ENCODE results near the gene NEDD4L.

NEDD4L gene

DNA sequence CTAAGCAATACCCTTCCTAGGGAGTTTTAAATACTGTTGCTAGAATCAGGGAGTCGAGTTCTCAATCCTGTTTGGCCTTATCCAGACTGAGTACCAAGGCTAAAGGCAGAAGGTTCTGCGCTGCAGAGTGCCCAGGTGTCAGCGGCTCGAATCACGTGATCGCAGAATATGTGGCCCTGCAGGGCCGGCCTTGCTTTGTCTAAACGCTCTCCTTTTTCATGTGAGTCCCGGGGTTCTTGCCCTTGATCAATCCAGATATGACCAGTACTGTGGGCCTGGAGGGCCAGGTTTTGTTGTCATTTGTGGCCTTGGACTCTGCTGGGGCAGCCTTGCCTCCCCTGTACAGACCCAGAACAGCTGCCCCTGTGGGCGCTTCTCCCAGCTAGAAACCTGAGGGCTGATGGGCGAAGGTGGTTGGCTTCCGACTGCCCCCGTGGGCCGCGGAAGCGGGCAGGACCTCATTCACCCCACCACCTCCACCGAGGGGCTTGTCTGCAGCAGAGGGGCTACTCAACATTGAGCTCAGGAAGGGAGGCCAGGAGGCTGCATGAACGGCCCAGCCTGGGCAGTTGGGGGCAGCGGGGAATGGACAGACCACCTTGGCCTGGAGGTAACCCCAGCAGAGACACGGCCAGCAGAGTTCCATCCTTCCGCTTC lies 359.9 kb downstream of the NEDD4L start:
- H3K14ac ChIP-seq (ENCODE audit: low read length) = no peak overlapping the region
- no peak overlapping the region for H3K9ac ChIP-seq (ENCODE audit: low read depth, low read length, poor library complexity)
- no peak overlapping the region for H2AFZ ChIP-seq (ENCODE audit: low read length)
- H2BK12ac ChIP-seq (ENCODE audit: low read length) = peak overlapping the region; percentile 34
- no peak overlapping the region for H3K4me2 ChIP-seq (ENCODE audit: insufficient read depth, low read length, poor library complexity, severe bottlenecking)
- H2BK15ac ChIP-seq (ENCODE audit: low read length) = no peak overlapping the region
- peaks cover 6 to 15% of the 10 kb centered on the region in 2 donors for H3K4me1 ChIP-seq (ENCODE audit: control insufficient read depth in 2 of 2, insufficient read depth in 1 of 2, low read depth in 1 of 2, low read length in 2 of 2)
- peak overlapping the region; percentile 38 for H3K18ac ChIP-seq (ENCODE audit: low read length)
- no peaks in the 10 kb centered on the region for H3K36me3 ChIP-seq (replicated peaks in 1 of 2; ENCODE audit: control insufficient read depth in 2 of 2, insufficient read depth in 2 of 2, low read length in 2 of 2)
- H2BK120ac ChIP-seq (ENCODE audit: low read depth, low read length) = no peak overlapping the region
- no peak overlapping the region for H3K4ac ChIP-seq (ENCODE audit: low read length)
- H3K9me3 ChIP-seq (replicated peaks in 1 of 2; ENCODE audit: control insufficient read depth in 2 of 2, insufficient read depth in 1 of 2, low read depth in 1 of 2, low read length in 2 of 2) = no peaks in the 10 kb centered on the region
- H3K23ac ChIP-seq (ENCODE audit: low read depth, low read length, poor library complexity) = no peak overlapping the region
- H4K8ac ChIP-seq (ENCODE audit: low read depth, low read length) = no peak overlapping the region
- H2BK5ac ChIP-seq (ENCODE audit: low read length) = no peak overlapping the region
- no peak overlapping the region for H3K27ac ChIP-seq (replicated peaks; ENCODE audit: low read length)
- DNase-seq (ENCODE audit: low spot score) = no peak
- H2AK5ac ChIP-seq (ENCODE audit: low read depth, low read length) = peak overlapping the region; percentile 81
- WGBS, 2 donors (ENCODE audit: extremely low coverage in 2 of 2, insufficient read length in 2 of 2, insufficient replicate concordance in 1 of 2) = no CpG with 5 or more reads among the region's 21 CpGs
- no peak overlapping the region for H3K4me3 ChIP-seq (ENCODE audit: low read length in 2 of 2)
- no peaks in the 10 kb centered on the region for H3K27me3 ChIP-seq (ENCODE audit: control insufficient read depth in 3 of 3, insufficient read depth in 3 of 3, low read depth in 1 of 3, low read length in 3 of 3)
- no peak overlapping the region for H4K91ac ChIP-seq (ENCODE audit: low read depth, low read length, poor library complexity)
- H3K79me1 ChIP-seq (ENCODE audit: low read depth, low read length) = no peaks in the 10 kb centered on the region

DNA sequence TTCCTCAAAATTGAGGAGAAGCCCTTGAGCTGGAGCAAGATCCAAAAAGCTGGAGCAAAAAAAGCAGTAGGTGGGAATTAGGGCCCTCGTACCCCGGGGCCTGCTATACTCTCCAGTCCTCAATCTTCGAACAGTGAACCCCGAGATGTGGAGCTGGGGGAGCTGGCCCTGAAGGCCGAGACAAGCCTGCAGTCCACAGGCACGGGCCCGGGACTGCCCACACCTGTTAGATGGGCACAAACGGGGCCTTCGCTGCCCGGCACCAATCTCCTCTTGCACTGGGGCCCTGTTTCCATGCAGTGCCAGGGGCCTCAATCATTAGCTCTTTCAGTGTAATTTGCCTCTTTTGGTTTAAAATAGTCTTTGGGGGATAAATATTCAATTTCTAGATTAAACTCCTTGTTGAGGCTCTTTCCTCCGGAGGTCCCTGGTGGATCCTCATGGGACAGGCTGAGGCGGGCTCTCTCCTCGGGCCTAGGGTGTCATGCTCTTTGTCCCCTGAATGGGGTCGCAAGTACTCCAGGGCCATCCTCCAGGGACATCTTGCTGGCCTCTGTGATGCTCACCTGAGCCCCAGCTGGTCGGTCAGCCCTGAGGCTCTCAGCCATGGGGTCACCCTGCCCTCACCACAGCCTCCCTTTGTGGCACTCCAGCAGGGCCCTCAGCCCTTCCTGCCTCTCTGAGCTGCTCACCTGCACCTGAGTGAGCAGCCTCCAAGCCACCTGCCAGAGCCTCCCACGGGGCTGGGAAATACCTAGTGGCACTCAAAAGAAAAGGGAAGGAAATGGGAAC lies 361.3 kb downstream of the NEDD4L start:
- Histone ChIP-seq H4K8ac (ENCODE audit: low read depth, low read length) (no peak overlapping the region), H2AFZ (ENCODE audit: low read length) (no peak overlapping the region), H2BK12ac (ENCODE audit: low read length) (no peak overlapping the region), H3K4ac (ENCODE audit: low read length) (no peak overlapping the region), H3K27ac (replicated peaks; ENCODE audit: low read length) (no peak overlapping the region), H3K9me3 (replicated peaks in 1 of 2; ENCODE audit: control insufficient read depth in 2 of 2, insufficient read depth in 1 of 2, low read depth in 1 of 2, low read length in 2 of 2) (no peaks in the 10 kb centered on the region), H3K9ac (ENCODE audit: low read depth, low read length, poor library complexity) (no peak overlapping the region), H3K27me3 (ENCODE audit: control insufficient read depth in 3 of 3, insufficient read depth in 3 of 3, low read depth in 1 of 3, low read length in 3 of 3) (peaks cover 0 to 13% (median 0%) of the 10 kb centered on the region in 3 experiments), H3K14ac (ENCODE audit: low read length) (no peak overlapping the region), H2BK5ac (ENCODE audit: low read length) (no peak overlapping the region), H3K18ac (ENCODE audit: low read length) (peak overlapping the region; percentile 41), H4K91ac (ENCODE audit: low read depth, low read length, poor library complexity) (no peak overlapping the region), H2AK5ac (ENCODE audit: low read depth, low read length) (peak overlapping the region; percentile 22), H3K4me2 (ENCODE audit: insufficient read depth, low read length, poor library complexity, severe bottlenecking) (no peak overlapping the region), H3K79me1 (ENCODE audit: low read depth, low read length) (no peaks in the 10 kb centered on the region), H3K4me1 (ENCODE audit: control insufficient read depth in 2 of 2, insufficient read depth in 1 of 2, low read depth in 1 of 2, low read length in 2 of 2) (peaks cover 6 to 15% of the 10 kb centered on the region in 2 donors), H2BK15ac (ENCODE audit: low read length) (no peak overlapping the region), H3K23ac (ENCODE audit: low read depth, low read length, poor library complexity) (no peak overlapping the region), H3K36me3 (replicated peaks in 1 of 2; ENCODE audit: control insufficient read depth in 2 of 2, insufficient read depth in 2 of 2, low read length in 2 of 2) (no peaks in the 10 kb centered on the region), H3K4me3 (ENCODE audit: low read length in 2 of 2) (no peak overlapping the region), H2BK120ac (ENCODE audit: low read depth, low read length) (no peak overlapping the region)
- no peak for DNase-seq (ENCODE audit: low spot score)
- WGBS, 2 donors (ENCODE audit: extremely low coverage in 2 of 2, insufficient read length in 2 of 2, insufficient replicate concordance in 1 of 2) = no CpG with 5 or more reads among the region's 16 CpGs

DNA sequence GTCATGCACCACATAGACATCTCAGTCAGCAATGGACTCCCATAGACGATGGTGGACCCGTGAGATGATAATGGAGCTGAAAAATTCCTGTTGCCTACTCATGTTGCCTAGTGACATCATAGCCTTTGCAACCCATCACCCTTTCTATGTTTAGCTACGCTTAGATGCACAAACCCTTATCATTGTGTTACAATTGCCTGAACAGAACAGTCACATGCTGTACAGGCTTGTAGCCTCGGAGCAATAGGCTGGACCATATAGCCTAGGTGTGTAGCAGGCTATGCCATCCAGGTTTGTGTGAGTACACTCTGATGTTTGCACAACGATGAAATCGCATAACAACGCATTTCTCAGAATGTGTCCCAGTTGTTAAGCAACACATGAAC lies 363.2 kb downstream of the NEDD4L start:
- no peak overlapping the region for H3K4ac ChIP-seq (ENCODE audit: low read length)
- H4K91ac ChIP-seq (ENCODE audit: low read depth, low read length, poor library complexity) = no peak overlapping the region
- H3K27ac ChIP-seq (replicated peaks; ENCODE audit: low read length) = no peak overlapping the region
- no peak overlapping the region for H3K18ac ChIP-seq (ENCODE audit: low read length)
- no peak overlapping the region for H3K4me3 ChIP-seq (ENCODE audit: low read length in 2 of 2)
- H2BK120ac ChIP-seq (ENCODE audit: low read depth, low read length) = no peak overlapping the region
- no peak overlapping the region for H2AK5ac ChIP-seq (ENCODE audit: low read depth, low read length)
- H3K79me1 ChIP-seq (ENCODE audit: low read depth, low read length) = no peaks in the 10 kb centered on the region
- DNase-seq (ENCODE audit: low spot score) = no peak
- H3K36me3 ChIP-seq (replicated peaks in 1 of 2; ENCODE audit: control insufficient read depth in 2 of 2, insufficient read depth in 2 of 2, low read length in 2 of 2) = no peaks in the 10 kb centered on the region
- H2BK12ac ChIP-seq (ENCODE audit: low read length) = no peak overlapping the region
- no CpG with 5 or more reads among the region's 7 CpGs for WGBS, 2 donors (ENCODE audit: extremely low coverage in 2 of 2, insufficient read length in 2 of 2, insufficient replicate concordance in 1 of 2)
- no peak overlapping the region for H3K4me2 ChIP-seq (ENCODE audit: insufficient read depth, low read length, poor library complexity, severe bottlenecking)
- H4K8ac ChIP-seq (ENCODE audit: low read depth, low read length) = no peak overlapping the region
- no peak overlapping the region for H3K9ac ChIP-seq (ENCODE audit: low read depth, low read length, poor library complexity)
- H3K14ac ChIP-seq (ENCODE audit: low read length) = no peak overlapping the region
- no peak overlapping the region for H2BK5ac ChIP-seq (ENCODE audit: low read length)
- peak overlapping the region; percentile 42 for H2AFZ ChIP-seq (ENCODE audit: low read length)
- H3K4me1 ChIP-seq (ENCODE audit: control insufficient read depth in 2 of 2, insufficient read depth in 1 of 2, low read depth in 1 of 2, low read length in 2 of 2) = peaks cover 6 to 15% of the 10 kb centered on the region in 2 donors
- peaks cover 0 to 16% (median 0%) of the 10 kb centered on the region in 3 experiments for H3K27me3 ChIP-seq (ENCODE audit: control insufficient read depth in 3 of 3, insufficient read depth in 3 of 3, low read depth in 1 of 3, low read length in 3 of 3)
- H3K9me3 ChIP-seq (replicated peaks in 1 of 2; ENCODE audit: control insufficient read depth in 2 of 2, insufficient read depth in 1 of 2, low read depth in 1 of 2, low read length in 2 of 2) = no peaks in the 10 kb centered on the region
- H2BK15ac ChIP-seq (ENCODE audit: low read length) = no peak overlapping the region
- H3K23ac ChIP-seq (ENCODE audit: low read depth, low read length, poor library complexity) = no peak overlapping the region

DNA sequence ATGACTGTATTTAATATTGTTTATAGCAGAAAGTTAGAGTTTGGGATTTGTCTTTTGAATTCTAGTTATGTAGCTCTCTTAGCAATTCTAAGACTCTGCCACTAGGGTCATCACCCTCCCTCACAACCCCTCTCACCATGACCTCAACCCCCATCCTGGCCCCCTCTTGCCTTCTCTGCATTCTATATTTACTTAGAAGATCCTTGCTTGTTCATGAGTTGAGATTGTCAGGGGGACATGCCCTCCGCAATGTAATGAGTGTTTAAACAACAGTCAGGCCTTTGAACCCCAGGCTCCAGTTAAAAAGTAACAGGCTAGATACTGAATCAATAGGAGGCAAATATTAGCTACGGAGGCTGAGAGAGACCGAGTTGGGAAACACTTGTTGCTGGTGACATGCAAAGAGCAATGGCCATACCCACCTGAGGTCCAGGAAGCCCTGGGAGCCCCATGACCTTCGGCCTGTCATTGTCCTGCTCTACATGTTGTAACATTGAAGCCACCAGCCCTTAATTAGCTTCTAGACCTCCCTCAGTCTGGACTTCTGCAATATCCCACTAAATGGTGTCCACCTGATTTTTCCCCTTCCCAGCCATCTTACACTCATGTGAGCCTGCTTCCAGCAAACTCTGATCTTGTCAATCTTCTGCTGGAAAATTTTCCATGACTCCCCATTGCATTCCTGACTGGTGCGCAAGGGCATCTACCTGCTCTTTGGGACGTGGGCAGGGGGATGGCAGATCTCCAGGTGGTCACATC lies 363.8 kb downstream of the NEDD4L start:
- Histone ChIP-seq H3K9ac (ENCODE audit: low read depth, low read length, poor library complexity) (no peak overlapping the region), H3K27me3 (ENCODE audit: control insufficient read depth in 3 of 3, insufficient read depth in 3 of 3, low read depth in 1 of 3, low read length in 3 of 3) (peaks cover 0 to 20% (median 0%) of the 10 kb centered on the region in 3 experiments), H3K79me1 (ENCODE audit: low read depth, low read length) (no peaks in the 10 kb centered on the region), H2BK120ac (ENCODE audit: low read depth, low read length) (no peak overlapping the region), H2AFZ (ENCODE audit: low read length) (no peak overlapping the region), H3K18ac (ENCODE audit: low read length) (no peak overlapping the region), H2BK15ac (ENCODE audit: low read length) (no peak overlapping the region), H4K8ac (ENCODE audit: low read depth, low read length) (no peak overlapping the region), H3K36me3 (replicated peaks in 1 of 2; ENCODE audit: control insufficient read depth in 2 of 2, insufficient read depth in 2 of 2, low read length in 2 of 2) (no peaks in the 10 kb centered on the region), H3K14ac (ENCODE audit: low read length) (no peak overlapping the region), H2BK12ac (ENCODE audit: low read length) (no peak overlapping the region), H2BK5ac (ENCODE audit: low read length) (no peak overlapping the region), H2AK5ac (ENCODE audit: low read depth, low read length) (no peak overlapping the region), H4K91ac (ENCODE audit: low read depth, low read length, poor library complexity) (no peak overlapping the region), H3K27ac (replicated peaks; ENCODE audit: low read length) (no peak overlapping the region), H3K4me1 (ENCODE audit: control insufficient read depth in 2 of 2, insufficient read depth in 1 of 2, low read depth in 1 of 2, low read length in 2 of 2) (peaks cover 8 to 15% of the 10 kb centered on the region in 2 donors), H3K4me2 (ENCODE audit: insufficient read depth, low read length, poor library complexity, severe bottlenecking) (no peak overlapping the region), H3K4me3 (ENCODE audit: low read length in 2 of 2) (no peak overlapping the region), H3K9me3 (replicated peaks in 1 of 2; ENCODE audit: control insufficient read depth in 2 of 2, insufficient read depth in 1 of 2, low read depth in 1 of 2, low read length in 2 of 2) (no peaks in the 10 kb centered on the region), H3K4ac (ENCODE audit: low read length) (no peak overlapping the region), H3K23ac (ENCODE audit: low read depth, low read length, poor library complexity) (no peak overlapping the region)
- WGBS, 2 donors (ENCODE audit: extremely low coverage in 2 of 2, insufficient read length in 2 of 2, insufficient replicate concordance in 1 of 2) = no CpG with 5 or more reads among the region's 6 CpGs
- no peak for DNase-seq (ENCODE audit: low spot score)

Measured in neuronal stem cell (in vitro differentiated cells).